HT-29 (cell line): ENCODE results near the gene ABLIM2. TPM values are rescaled to one million over a fixed set of nuclear protein-coding genes. Genes with fewer than 3 reads are reported as not detected.

ENCODE experiments used
- DNase-seq: peaks from one replicate; pipeline ENCODE4 v3.0.0-alpha.2; 2015; ENCODE audit warnings: low spot score
- total RNA-seq: library from RNA; depleted of rRNA; stranded (reverse); fragments of >200 nt; shearing (Covaris generic); gene quantifications from 2 replicates; pipeline ENCODE4 v1.2.3, GENCODE V29; 2014; rRNA removed

Gene ABLIM2
- total RNA-seq: 0.13 TPM in 1 of 2 replicates, not detected in the other

DNA sequence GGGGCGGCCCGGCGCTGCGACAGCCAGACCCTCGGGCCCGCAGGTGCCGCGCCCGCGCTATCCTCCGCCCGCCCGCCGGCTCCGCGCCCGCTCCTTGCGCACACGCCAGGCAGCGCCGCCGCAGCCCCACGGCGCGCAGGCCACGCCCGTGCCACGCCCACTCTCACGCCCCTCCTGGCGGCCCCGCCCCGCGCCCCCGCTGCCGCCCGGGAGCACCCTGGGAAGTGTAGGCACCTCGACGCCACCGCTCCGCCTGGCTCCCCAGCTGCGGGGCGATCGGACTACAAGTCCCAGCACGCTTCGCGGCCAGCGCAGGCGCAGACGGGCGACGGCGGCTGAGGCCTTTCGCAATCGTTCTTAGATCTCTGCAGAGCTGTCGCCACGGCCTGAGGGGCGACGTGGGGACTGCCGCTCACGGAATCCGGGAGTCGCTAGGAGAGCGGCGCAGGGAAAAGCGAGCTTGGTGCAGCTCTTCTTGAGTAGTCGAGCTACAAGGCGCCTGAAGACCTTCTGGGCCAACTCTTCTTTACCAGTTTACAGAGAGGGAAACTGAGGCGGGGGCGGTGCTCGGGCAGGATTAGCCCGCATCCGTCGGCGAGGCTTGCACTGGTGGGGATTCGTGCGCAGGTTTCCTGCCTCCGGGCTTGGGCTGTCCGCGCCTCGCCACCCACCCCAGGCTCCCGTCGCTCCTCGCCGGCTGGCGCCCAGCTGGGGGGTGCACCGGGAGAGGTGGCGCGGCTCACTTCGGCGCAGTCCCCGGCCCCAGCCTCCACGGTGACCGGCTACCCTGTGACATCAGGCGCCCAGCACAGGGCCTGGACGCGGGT lies at the start of gene ABLIM2:
TSS of gene ABLIM2 (minus strand) at position 104 of the 827 bp plus-strand sequence. CDS start 124 bp downstream, outside the sequence.
- peak; percentile 94 for DNase-seq

DNA sequence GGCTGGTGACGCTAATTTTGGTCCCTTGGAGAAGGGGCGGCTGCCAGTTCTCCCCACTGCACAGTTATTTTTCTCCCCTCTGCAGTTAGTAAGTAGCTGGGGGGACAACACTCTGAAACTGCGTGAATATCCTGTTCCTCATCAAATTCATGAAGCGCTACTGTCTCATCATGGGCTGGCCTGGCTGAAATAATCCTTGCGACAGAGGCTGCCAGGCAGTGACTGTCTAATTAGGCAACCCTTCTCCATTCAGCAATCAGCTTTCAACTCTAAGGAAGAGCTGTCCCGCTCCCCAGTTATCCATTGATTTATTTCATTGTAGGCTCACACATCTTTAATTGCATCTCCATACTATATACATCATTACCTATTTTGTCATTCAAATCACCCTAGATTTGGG lies 48.7 kb upstream of the ABLIM2 start:
- no peak for DNase-seq

DNA sequence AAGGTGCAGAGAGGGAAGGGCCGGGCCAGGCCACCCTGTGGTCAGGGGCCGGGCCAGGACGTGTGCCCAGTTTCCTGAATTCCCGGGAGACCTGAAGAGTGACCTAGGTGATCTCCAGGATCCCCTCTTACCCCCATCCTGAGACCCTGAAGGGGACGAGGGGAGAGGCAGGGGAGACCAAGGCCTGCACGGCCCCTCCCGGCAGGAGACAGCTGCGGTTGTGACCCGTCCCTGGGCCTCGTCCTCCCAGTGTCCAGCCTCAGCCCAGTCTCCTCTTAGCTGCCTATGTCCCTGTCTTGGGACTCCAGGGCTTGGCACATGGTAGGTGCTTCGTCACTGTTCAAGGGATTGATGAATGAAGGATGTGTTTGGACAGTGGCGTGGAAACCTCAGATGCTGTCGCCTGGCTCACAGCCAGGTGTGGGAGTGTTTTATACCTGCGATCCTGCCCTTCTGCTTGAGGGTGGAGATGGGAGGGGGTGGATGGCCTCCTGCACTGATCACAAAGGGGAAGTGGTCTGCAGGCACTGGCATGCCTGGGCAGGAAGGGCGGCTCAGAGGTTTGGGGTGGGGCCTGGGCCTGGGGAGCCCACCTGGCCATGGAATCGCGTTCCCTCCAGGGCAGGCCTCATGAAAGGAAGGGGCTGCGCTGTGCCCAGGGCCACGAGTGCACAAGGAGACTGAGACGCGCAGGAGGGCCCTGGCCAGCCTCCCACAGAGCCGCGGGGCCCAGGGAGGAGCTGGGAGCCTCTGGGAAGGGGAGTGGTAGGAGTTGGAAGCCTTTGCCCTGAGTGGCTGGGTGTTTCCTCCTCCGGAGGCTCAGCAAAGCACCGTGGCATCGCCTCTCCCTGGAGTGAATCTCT lies 47.4 kb upstream of the ABLIM2 start:
- peak; percentile 45 for DNase-seq

DNA sequence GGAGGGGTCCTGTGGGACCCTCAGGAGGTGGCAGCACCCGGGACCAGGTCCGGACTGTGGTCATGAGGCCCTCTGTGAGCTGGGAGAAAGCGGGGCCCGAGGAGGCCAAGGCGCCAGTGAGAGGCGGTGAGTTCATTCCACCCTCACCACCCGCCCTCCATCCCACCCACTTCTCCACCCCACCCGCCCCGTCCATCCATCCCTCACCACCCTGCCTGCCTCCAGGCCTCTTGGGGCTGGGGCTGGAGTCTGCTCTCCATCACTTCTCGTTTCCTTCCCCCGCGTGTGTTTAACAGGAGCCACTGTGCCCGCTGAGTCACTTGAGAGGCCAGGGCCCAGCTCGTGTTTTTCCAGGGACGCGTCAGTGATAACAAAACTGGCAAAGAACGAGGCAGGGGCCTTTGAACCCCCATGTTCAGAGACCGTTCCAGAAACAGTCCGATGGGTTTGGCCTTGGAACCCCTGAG lies 46.7 kb upstream of the ABLIM2 start:
- DNase-seq: no peak

DNA sequence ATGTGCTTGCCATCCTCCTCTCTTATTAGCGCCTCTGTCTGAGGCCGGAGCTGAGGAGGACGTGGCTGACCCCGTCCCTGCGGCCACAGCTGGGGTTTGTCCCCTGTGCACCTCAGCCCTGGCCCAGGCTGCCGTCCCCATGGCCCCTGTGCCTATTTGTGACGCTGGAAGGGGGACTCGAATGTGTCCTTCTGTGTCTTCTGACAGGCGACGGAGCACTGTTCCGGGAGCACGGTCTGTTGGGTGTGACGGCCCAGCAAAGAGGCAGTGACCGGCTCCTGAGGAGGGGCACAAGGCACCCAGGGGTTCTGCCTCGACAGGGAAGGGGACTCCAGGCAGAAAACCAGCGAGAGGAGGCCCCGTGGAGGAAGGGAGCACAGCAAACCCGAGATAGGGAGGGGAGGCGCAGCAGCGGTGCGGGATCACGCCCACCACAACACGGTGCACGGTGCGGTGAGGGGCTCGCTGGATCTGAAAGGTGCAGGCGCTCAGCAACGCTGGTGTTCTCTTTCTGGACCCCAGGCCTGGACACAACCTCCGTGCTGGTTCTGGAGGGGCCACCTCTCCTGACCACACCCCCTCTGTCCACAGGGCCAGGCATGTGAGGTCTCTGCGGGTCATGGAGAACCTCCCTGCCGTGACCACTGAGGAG lies 46.1 kb upstream of the ABLIM2 start:
- DNase-seq: no peak

DNA sequence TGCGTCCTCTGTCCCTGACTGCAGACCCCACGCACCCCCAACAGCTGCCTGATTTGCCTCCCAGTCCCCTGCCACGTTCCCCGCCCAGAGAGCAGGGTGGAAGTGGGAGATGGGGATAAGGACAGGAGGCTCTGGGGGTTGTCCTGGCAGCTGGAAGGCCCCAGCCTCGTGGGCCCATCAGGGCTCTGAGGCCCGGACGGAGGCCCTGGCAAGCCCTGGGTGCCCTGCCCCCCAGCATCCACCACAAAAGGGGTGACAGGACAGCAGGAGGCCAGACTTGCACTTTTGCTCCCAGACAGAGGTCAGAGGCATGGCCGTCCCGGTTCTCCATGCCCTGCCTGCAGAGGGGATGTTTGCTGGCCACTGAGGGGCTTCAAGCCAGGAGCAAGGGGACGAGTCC lies 45.2 kb upstream of the ABLIM2 start:
- DNase-seq: no peak

DNA sequence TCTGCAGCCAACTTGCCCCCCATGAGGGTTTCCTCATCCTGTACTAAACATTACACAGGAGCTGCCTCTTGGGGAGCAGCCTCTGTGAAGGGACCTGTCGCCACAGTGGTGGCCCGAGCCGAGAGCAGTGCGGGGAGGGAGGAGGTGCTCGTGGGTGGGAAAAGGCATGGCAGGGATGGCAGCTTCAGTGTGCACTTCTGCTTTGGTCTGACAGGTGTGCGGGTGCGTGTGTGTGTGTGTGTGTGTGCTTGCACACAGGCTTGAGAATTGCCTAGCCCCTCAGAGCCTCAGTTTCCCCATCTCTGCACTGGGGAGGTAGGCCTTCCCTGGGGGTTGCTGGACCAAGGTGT lies 44.4 kb upstream of the ABLIM2 start:
- no peak for DNase-seq

DNA sequence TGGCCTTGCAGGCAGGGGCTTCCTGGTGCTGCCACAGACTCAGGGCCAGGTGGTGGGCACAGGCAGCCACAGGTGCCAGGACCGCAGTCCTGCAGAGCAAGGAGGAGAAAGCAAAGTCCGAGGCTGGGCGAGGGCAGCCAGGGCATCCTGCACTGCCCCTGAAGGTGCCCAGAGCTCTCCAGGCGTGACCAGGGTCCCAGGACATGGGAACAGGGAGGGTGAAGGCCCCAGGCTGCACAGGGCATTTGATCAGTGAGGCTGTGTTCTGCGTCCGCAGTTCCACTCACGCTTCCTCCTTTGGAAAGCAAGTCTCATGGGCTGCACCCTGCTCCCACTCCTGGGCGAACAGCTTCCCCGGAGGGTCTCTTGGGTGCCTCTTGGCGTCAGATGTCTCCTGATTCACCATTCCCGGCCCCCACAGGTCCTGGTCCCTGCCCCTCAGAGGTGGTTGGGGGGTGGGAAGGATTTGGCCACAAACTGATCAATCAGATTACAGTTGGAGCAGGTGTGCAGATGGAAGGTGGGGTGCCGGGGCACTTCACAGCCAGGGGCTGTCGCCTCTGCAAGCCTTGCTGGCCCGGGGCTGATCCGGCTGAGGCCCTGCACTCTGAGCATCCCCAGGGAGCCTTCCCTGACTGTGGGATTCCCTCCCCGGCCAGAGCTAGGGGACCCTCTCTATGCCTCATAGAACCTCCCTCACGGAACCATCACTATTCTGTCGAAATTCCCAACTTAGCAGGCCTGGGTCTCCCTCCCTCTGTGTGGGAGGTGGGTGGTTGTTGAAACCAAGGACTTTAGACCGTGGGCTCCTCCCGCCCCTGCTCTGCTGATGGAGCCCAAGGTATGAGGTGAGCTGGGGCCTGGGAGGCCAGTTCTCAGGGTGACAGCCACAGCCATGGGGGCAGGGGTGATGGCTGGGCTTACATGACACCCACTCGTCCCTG lies 43.8 kb upstream of the ABLIM2 start:
- no peak for DNase-seq

DNA sequence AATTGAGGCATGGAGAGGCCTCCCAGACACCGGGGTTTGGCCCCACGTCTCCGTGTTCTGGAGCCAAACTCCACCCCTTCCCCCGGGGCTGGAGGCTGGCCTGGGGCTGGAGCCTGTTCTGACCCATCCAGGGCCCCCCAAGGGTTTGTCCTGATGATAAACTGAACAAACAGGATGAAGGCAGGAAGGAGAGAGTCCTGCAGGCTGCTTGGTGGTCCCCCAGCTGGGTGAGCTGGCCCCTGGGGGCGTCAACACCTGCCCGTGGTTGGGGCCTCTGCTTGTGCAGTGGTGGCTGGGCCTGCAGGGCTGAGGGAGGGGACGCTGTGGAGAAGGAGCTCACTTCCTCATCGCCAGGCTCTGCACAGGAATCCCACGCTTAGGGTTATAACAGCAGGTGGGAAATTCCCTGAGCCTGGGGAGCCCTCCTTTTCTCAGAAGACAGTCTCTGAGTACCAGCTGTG lies 42.7 kb upstream of the ABLIM2 start:
- DNase-seq: no peak

DNA sequence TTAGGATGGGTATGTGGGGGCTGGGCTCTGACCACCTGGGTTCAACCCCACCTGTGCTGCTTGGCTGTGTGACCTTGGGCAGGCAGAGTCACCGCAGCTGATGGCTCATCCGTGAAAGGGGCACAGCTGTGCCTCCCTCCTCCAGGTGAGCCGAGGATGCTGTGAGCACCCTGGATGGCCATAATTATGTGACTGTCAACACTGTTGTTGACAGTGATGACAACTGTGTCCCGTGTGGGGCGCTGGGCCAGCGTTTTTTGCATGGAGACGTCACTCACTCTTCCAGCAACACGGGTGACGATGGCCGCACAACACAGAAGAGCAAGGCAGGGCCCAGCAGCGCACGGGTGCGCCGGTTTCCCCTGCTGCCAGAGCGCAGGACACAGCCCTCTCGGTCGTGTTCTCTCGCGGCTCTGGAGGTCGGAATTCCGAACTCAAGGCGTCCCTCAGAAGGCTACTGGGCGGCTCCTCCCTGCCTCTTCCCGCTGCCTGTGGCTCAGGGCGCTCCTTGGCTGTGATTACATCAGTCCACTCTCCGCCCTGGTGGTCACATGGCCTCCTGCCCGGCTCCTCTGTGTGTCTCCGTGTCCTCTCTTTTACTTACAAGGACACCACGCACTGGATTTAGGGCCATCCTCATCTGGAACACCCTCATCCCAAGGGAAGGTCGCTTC lies 41.8 kb upstream of the ABLIM2 start:
- DNase-seq: peak; percentile 74

DNA sequence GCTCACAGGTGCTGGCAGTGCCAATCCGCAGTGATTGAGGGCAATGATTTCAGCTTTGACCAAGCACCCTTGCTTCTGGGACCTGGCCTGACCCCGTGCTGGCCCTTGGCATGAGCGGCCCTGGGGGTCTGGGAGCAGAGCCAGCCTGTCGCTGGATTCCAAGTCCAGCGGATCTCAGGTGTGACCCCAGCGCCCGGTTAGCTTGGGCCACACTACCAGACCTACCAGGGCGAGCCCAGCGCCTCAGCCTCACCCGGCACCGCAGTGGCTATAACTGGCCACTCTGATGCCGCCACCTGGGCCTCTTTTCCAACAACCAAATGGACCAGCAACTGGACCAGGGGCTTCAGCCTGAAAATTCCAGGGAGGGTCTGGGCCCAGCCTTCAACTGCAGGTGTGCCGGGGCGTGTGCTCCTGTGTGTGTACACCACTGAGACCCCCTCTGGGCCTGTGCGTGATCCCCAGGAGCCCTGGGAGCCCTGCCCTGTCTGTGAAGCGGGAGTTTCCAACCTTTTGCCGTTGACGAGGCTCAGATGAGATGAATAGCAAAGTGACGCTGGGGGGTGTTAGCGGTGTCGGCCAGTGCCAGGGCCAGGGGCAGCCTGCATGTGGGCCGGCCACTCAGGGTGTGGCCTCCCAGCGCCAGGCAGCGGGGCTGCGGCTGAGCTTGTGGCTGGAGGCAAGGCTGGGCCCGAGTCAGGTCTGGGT lies 41.1 kb upstream of the ABLIM2 start:
- peak; percentile 35 for DNase-seq

DNA sequence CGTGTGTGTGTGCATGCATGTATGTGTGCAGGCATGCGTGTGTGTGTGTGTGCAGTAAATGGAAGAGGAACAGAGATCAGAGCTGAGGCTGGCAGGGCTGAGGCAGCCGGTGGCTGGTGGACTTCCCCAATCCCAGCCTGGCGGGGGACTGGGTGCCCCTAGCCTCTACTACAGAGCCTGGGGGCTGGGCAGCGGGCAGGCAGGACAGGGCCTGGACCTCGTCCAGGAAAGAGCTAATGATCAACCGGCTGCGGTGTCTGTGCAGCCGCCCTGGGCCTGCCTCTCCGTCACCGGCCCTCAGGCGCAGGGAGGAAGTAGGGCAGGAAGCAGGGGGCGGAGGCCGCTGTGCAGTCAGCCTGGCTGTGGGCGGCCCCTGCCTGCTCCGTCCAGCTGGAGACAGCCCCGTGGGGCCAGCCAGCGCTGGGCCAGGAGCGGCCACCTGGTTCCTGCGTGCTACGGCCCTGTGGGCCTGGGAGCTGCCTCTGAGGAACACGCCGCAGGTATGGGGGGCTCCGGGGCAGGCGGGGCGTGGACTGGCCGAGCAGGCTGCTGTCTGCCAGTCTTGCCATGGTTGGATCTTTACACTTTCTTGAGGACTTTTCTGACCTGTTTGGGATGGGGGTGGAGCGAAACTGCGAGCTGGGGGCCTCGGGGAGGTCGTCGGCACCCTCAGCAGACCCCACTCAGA lies 40.4 kb upstream of the ABLIM2 start, which contains the start of gene SH3TC1:
TSS of gene SH3TC1 (plus strand) at position 385 of the 688 bp plus-strand sequence. CDS start 5,905 bp downstream, outside the sequence.
- DNase-seq: peak; percentile 94

DNA sequence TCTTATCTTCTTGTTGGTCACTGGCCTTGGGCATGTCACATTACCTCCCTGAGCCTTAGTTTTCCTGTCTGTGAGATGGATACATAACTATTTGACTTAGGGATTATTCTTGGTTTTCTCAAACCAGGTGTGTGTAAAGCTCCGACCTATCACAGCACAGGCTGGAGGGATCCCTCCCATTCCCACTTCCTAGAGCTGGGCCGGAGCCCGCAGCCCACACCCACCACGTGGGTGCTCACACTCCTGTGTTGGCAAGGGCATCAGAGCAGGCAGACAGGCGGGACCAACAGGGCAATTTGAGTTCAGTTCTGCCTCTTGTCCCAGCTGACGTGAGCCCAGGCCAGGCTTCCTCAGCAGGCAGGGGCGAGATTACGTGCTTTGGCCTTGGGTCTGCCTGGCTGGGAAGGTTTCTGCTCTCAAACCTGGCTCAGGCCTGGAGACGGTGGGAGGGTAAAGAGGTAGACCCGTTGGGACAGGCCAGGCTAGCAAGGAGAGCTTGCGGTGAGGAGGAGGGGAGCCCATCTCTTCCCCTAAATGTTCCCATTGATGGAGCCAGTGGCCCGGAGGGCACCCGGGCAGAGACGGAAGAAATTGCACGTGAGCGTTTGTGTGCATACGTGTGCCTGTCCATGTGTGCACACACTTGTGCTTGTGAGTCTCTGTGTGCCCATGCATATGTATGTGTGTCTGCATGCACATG lies 39.7 kb upstream of the ABLIM2 start:
- DNase-seq: no peak

DNA sequence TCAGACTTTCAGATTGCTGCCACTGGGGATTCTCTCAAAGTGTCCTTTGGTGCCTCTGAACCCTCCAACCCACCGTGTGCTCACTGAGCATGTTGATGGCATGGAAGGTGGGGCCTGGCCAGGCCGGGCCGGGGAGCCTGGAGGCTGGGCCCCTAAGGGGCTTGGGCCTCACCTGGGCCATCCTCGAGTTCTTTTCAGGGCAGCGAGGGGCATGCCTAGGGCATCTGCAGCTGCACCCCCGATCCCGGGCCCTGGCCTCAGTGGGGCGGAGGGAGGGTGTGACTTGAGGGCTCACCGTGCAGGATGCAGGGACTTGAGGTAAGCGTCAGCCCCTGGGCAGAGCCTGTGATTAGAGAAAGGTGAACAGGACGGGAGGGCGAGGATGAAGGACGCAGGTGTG lies 38.9 kb upstream of the ABLIM2 start:
- no peak for DNase-seq

DNA sequence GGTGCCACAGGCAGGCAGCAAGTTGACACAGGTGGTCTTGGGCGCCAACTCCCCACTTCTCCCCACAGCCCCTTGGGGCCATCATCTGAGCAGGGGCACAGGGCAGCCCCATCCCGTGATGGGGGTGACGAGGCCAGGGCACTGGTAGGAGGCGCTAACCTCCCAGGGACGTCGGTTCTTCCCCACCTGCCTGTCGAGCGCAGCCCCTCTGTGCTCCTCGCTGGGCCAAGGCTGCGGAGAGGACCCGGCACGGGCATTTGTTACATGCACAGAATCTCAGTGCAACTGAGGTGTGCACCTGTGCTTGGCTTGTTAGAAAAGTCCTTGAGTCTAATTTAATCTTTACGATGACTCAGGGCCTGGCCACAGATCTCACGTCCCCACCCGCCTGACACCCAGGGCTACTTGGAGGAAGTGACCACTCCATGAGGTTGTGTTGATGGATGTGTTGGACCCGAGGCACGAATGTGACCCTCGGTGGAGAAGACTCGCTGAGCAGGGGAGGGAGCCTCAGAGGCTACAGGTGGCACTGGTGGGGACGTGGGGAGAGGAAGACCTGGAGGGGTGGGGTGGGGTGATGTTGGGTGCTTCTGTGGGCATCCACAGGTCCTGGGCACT lies 37.3 kb upstream of the ABLIM2 start:
- DNase-seq: no peak

DNA sequence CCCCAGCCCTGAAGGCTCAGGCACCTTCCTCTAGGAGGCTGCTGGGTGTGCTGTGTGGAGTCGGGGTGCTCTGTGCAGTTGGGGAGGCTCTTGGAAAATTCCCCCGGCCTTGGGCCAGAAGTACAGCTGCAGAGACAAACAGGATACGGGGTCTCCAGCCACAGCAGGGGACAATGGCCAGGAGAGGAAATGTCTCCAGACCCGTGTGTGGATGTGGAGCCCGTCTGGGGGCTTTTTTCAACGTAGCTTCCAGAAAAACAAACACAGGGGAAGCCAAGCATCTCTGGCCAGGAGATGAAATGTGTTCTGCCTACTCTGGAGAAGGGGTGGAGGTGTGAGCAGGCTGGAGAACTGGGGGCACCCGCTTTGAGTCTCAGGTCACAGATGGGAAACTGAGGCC lies 36.8 kb upstream of the ABLIM2 start:
- DNase-seq: no peak
